Adrenal gland (tissue), 5 donors: ENCODE results near the gene ANAPC15.

ENCODE experiments used
- CTCF ChIP-seq, 6 experiments: fragments of 450-650 bp in 4 of 6; fragments of 200-600 bp in 2 of 6; sonication (generic) in 1 of 6; IDR thresholded peaks; 1 replicate in 5 of 6; 2 replicates in 1 of 6; pipeline versions ENCODE4 v1.5.1 to v1.8.0; 2016 to 2021; ENCODE audit warnings: antibody characterized with exemption in 6 of 6, mild to moderate bottlenecking in 2 of 6, moderate library complexity in 1 of 6
- POLR2A ChIP-seq, 2 donors: fragments of 450-650 bp; IDR thresholded peaks; one replicate each; pipeline ENCODE4 v1.6.1; 2017; ENCODE audit warnings: antibody characterized with exemption in 2 of 2, mild to moderate bottlenecking in 2 of 2, moderate library complexity in 1 of 2
- donor health status: DM: no; HTN: no; CAD: no.

GRCh38 chr11:72138821-72139390 is 26.4 kb upstream of the ANAPC15 start:
- TF ChIP-seq CTCF (IDR thresholded peaks at IDR 0.05): no peak
- TF ChIP-seq POLR2A (IDR thresholded peaks at IDR 0.05): no peak
